ENCODE data around the gene FXYD6. TPM values are rescaled to one million over a fixed set of nuclear protein-coding genes. Genes with fewer than 3 reads are reported as not detected.
"Not testable (repeated sequence)": the region's sequence is repeated elsewhere in the genome, so short reads cannot be mapped to it uniquely, and the experiment has no call there.

Gene FXYD6
- total RNA-seq, 2 donors from 2014 or later, result 0.17 to 0.25 TPM

- DNase-seq (no peak), ATAC-seq (replicated peaks in 1 of 2) (no peak)
- no peaks in the 10 kb centered on the region for H3K9me3 Mint-ChIP-seq
- peaks cover 16% of the 10 kb centered on the region for H3K27me3 Mint-ChIP-seq (ENCODE audit: low read depth)
- no peaks in the 10 kb centered on the region for H3K36me3 Mint-ChIP-seq (ENCODE audit: insufficient read depth in 2 of 2)
- no peak overlapping the region for H3K27ac Mint-ChIP-seq
- H3K4me3 Mint-ChIP-seq, result no peak overlapping the region
- H3K4me1 Mint-ChIP-seq (ENCODE audit: low read depth), result peaks cover 10% of the 10 kb centered on the region
Observed at GRCh38 chr11:117866526-117866925, 9.9 kb downstream of the FXYD6 start.

GRCh38 chr11:117865546-117865945 is 10.9 kb downstream of the FXYD6 start:
- not testable (repeated sequence) for ATAC-seq (replicated peaks in 1 of 2); H3K36me3 Mint-ChIP-seq (ENCODE audit: insufficient read depth in 2 of 2); H3K27me3 Mint-ChIP-seq (ENCODE audit: low read depth); DNase-seq; H3K4me3 Mint-ChIP-seq; H3K4me1 Mint-ChIP-seq (ENCODE audit: low read depth); H3K27ac Mint-ChIP-seq; H3K9me3 Mint-ChIP-seq

- no peak for DNase-seq
- no peaks in the 10 kb centered on the region for H3K36me3 Mint-ChIP-seq (ENCODE audit: insufficient read depth in 2 of 2)
- no peak for ATAC-seq (replicated peaks in 1 of 2)
- H3K4me1 Mint-ChIP-seq (ENCODE audit: low read depth), result peaks cover 8% of the 10 kb centered on the region
- H3K4me3 Mint-ChIP-seq, result no peak overlapping the region
- no peaks in the 10 kb centered on the region for H3K9me3 Mint-ChIP-seq
- H3K27ac Mint-ChIP-seq, result no peak overlapping the region
- H3K27me3 Mint-ChIP-seq (ENCODE audit: low read depth), result peaks cover 8% of the 10 kb centered on the region
Observed at GRCh38 chr11:117863383-117863782, 13.1 kb downstream of the FXYD6 start.

- ATAC-seq (replicated peaks in 1 of 2), result no peak
- H3K36me3 Mint-ChIP-seq (ENCODE audit: insufficient read depth in 2 of 2), result no peaks in the 10 kb centered on the region
- peaks cover 5% of the 10 kb centered on the region for H3K4me1 Mint-ChIP-seq (ENCODE audit: low read depth)
Observed at GRCh38 chr11:117862753-117863152, 13.7 kb downstream of the FXYD6 start.

GRCh38 chr11:117862019-117862725 is 14.3 kb downstream of the FXYD6 start:
- H3K27me3 Mint-ChIP-seq (ENCODE audit: low read depth), result peaks cover under 1% of the 10 kb centered on the region

More at GRCh38 chr11:117862753-117863152, 13.7 kb downstream of the FXYD6 start:
- no peak for DNase-seq
- no peak overlapping the region for H3K4me3 Mint-ChIP-seq
- H3K27ac Mint-ChIP-seq, result no peak overlapping the region
- H3K9me3 Mint-ChIP-seq, result no peaks in the 10 kb centered on the region
- peaks cover 2% of the 10 kb centered on the region for H3K27me3 Mint-ChIP-seq (ENCODE audit: low read depth)

GRCh38 chr11:117861151-117862018 is 15.1 kb downstream of the FXYD6 start:
- no peak for ATAC-seq (replicated peaks in 1 of 2)
- no peak overlapping the region for H3K27ac Mint-ChIP-seq
- no peak for DNase-seq
- H3K4me3 Mint-ChIP-seq, result no peak overlapping the region
- peaks cover 5% of the 10 kb centered on the region for H3K4me1 Mint-ChIP-seq (ENCODE audit: low read depth)
- H3K27me3 Mint-ChIP-seq (ENCODE audit: low read depth), result peaks cover 8% of the 10 kb centered on the region
- no peaks in the 10 kb centered on the region for H3K9me3 Mint-ChIP-seq
- H3K36me3 Mint-ChIP-seq (ENCODE audit: insufficient read depth in 2 of 2), result no peaks in the 10 kb centered on the region

More at GRCh38 chr11:117862019-117862725, 14.3 kb downstream of the FXYD6 start:
- Mint-ChIP-seq H3K36me3 (ENCODE audit: insufficient read depth in 2 of 2) (no peaks in the 10 kb centered on the region), H3K27ac (no peak overlapping the region), H3K4me1 (ENCODE audit: low read depth) (peaks cover 5% of the 10 kb centered on the region), H3K9me3 (no peaks in the 10 kb centered on the region), H3K4me3 (no peak overlapping the region)
- ATAC-seq (replicated peaks in 1 of 2) (no peak), DNase-seq (no peak)

- peaks cover 8% of the 10 kb centered on the region for H3K27me3 Mint-ChIP-seq (ENCODE audit: low read depth)
- ATAC-seq (replicated peaks in 1 of 2), result no peak
- no peaks in the 10 kb centered on the region for H3K36me3 Mint-ChIP-seq (ENCODE audit: insufficient read depth in 2 of 2)
Observed at GRCh38 chr11:117860139-117860538, 16.3 kb downstream of the FXYD6 start.

GRCh38 chr11:117859488-117860112 is 16.9 kb downstream of the FXYD6 start:
- ATAC-seq (replicated peaks in 1 of 2) (no peak), DNase-seq (no peak)
- no peak overlapping the region for H3K27ac Mint-ChIP-seq
- peaks cover 8% of the 10 kb centered on the region for H3K27me3 Mint-ChIP-seq (ENCODE audit: low read depth)
- H3K4me1 Mint-ChIP-seq (ENCODE audit: low read depth), result peaks cover 5% of the 10 kb centered on the region
- no peaks in the 10 kb centered on the region for H3K9me3 Mint-ChIP-seq
- H3K36me3 Mint-ChIP-seq (ENCODE audit: insufficient read depth in 2 of 2), result no peaks in the 10 kb centered on the region
- no peak overlapping the region for H3K4me3 Mint-ChIP-seq

More at GRCh38 chr11:117860139-117860538, 16.3 kb downstream of the FXYD6 start:
- no peaks in the 10 kb centered on the region for H3K9me3 Mint-ChIP-seq
- no peak overlapping the region for H3K27ac Mint-ChIP-seq
- peaks cover 5% of the 10 kb centered on the region for H3K4me1 Mint-ChIP-seq (ENCODE audit: low read depth)
- no peak for DNase-seq
- H3K4me3 Mint-ChIP-seq, result no peak overlapping the region

GRCh38 chr11:117859061-117859460 is 17.4 kb downstream of the FXYD6 start:
- peaks cover 5% of the 10 kb centered on the region for H3K4me1 Mint-ChIP-seq (ENCODE audit: low read depth)
- ATAC-seq (replicated peaks in 1 of 2) (no peak), DNase-seq (no peak)
- no peaks in the 10 kb centered on the region for H3K9me3 Mint-ChIP-seq
- H3K36me3 Mint-ChIP-seq (ENCODE audit: insufficient read depth in 2 of 2), result no peaks in the 10 kb centered on the region
- peaks cover 8% of the 10 kb centered on the region for H3K27me3 Mint-ChIP-seq (ENCODE audit: low read depth)
- H3K4me3 Mint-ChIP-seq, result no peak overlapping the region
- H3K27ac Mint-ChIP-seq, result no peak overlapping the region

- peaks cover 2% of the 10 kb centered on the region in 2 donors for H3K9me3 Mint-ChIP-seq
- H3K36me3 Mint-ChIP-seq (ENCODE audit: insufficient read depth in 2 of 2), result peaks cover 2% of the 10 kb centered on the region in 2 donors
- H3K4me1 Mint-ChIP-seq (ENCODE audit: low read depth), result peaks cover 5% of the 10 kb centered on the region
- no peak overlapping the region for H3K27ac Mint-ChIP-seq
- peaks cover 8% of the 10 kb centered on the region for H3K27me3 Mint-ChIP-seq (ENCODE audit: low read depth)
- DNase-seq (no peak), ATAC-seq (replicated peaks in 1 of 2) (no peak)
- no peak overlapping the region for H3K4me3 Mint-ChIP-seq
Observed at GRCh38 chr11:117857734-117858414, 18.6 kb downstream of the FXYD6 start.

GRCh38 chr11:117855912-117856651 is 20.4 kb downstream of the FXYD6 start:
- Mint-ChIP-seq H3K36me3 (ENCODE audit: insufficient read depth in 2 of 2) (peaks cover 6 to 7% of the 10 kb centered on the region in 2 donors), H3K9me3 (peaks cover 7 to 8% of the 10 kb centered on the region in 2 donors), H3K27ac (no peak overlapping the region), H3K4me3 (no peak overlapping the region), H3K27me3 (ENCODE audit: low read depth) (peaks cover 8% of the 10 kb centered on the region), H3K4me1 (ENCODE audit: low read depth) (no peaks in the 10 kb centered on the region)
- DNase-seq, result no peak
- no peak for ATAC-seq (replicated peaks in 1 of 2)

GRCh38 chr11:117855186-117855845 is 21.1 kb downstream of the FXYD6 start:
- Mint-ChIP-seq H3K4me1 (ENCODE audit: low read depth) (peaks cover 2% of the 10 kb centered on the region), H3K4me3 (no peak overlapping the region), H3K36me3 (ENCODE audit: insufficient read depth in 2 of 2) (peaks cover 6 to 7% of the 10 kb centered on the region in 2 donors), H3K27ac (no peak overlapping the region), H3K27me3 (ENCODE audit: low read depth) (peaks cover 8% of the 10 kb centered on the region), H3K9me3 (peaks cover 7 to 8% of the 10 kb centered on the region in 2 donors)
- DNase-seq (no peak), ATAC-seq (replicated peaks in 1 of 2) (no peak)

Measured in activated T-cell treated with anti-CD3 and anti-CD28 coated beads, Interleukin-2, amount 50 U/mL, for 72 hours (primary cell).